NCI-H460 (cell line): ENCODE data around the gene CGB7. TPM values are rescaled to one million over a fixed set of nuclear protein-coding genes. Genes with fewer than 3 reads are reported as not detected.
"Not testable (repeated sequence)": the region's sequence is repeated elsewhere in the genome, so short reads cannot be mapped to it uniquely, and the experiment has no call there.

Experiments used
- DNase-seq: peaks from one replicate; pipeline ENCODE4 v3.0.0-alpha.2; 2016; ENCODE audit warnings: low read depth; ENCODE audit errors: extremely low read depth
- total RNA-seq: library from RNA; depleted of rRNA; stranded (reverse); fragments of >200 nt; shearing (Covaris generic); gene quantifications from 2 replicates; pipeline ENCODE4 v1.2.3, GENCODE V29; 2014

Gene CGB7
- total RNA-seq, 1 experiment from 2014 or later, result not detected

GRCh38 chr19:49043548-49043947 is 14.0 kb downstream of the CGB7 start, which contains the start of gene CGB5:
Gene CGB5 (plus strand): TSS chr19:49043848. CDS start chr19:49044210, 362 bp downstream.
- not testable (repeated sequence) for DNase-seq

DNA sequence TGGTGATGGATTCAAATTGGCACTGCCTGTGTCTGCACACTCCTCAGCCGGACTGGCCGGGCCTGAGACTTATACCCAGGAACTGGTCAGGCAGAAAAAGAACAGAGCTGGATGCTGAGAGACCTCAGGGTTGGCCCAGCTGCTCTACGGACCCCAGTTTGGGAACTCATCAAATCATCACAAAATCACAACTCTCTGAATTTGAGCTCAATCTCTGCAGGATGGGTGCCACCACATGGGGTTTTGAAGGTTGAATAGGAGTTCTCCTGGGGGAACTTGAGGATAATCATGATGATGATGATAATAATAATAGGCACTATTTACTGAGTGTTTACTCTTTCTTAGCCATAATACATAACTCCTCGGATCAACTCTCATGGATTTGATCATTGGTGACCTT is 14.9 kb downstream of the CGB7 start:
- DNase-seq, result not testable (repeated sequence)

GRCh38 chr19:49042177-49042576 is 15.4 kb downstream of the CGB7 start:
- no peak for DNase-seq

DNA sequence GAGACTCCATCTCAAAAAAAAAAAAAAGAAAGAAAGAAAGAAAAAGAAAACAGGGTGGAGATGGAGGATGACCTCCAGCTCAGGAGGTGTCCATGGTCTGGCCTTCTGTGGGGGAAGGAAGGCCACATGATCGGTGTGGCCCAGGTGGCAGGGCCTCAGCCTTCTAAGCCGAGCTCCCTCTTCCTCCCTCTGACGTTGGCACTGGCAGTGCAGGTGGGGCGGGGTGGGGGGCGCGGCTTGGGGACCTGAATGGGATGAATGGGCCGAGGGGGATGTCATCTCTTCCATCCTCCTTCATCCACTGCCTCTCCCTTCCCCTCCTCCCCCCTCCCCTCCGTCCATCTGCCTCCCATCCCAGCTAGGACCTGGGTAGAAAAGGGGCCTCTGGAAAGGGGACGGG is 17.8 kb downstream of the CGB7 start:
- DNase-seq, result not testable (repeated sequence)

- DNase-seq, result not testable (repeated sequence)
These were observed 18.8 kb downstream of the CGB7 start for GRCh38 chr19:49038557-49039276.

DNA sequence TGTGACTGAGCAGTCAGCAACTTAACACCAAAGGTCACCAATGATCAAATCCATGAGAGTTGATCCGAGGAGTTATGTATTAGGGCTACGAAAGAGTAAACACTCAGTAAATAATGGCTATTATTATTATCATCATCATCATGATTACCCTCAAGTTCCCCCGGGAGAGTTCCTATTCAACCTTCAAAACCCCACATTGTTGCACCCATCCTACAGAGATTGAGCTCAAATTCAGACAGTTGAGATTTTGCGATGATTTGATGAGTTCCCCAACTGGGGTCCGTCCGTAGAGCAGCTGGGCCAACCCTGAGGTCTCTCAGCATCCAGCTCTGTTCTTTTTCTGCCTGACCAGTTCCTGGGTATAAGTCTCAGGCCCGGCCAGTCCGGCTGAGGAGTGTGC is 19.4 kb downstream of the CGB7 start:
- not testable (repeated sequence) for DNase-seq

GRCh38 chr19:49036815-49037214 is 20.7 kb downstream of the CGB7 start, which contains the start of gene CGB1:
Gene CGB1 (minus strand): TSS chr19:49036895. CDS start chr19:49036711, 184 bp downstream.
- DNase-seq, result peak; percentile 26

DNA sequence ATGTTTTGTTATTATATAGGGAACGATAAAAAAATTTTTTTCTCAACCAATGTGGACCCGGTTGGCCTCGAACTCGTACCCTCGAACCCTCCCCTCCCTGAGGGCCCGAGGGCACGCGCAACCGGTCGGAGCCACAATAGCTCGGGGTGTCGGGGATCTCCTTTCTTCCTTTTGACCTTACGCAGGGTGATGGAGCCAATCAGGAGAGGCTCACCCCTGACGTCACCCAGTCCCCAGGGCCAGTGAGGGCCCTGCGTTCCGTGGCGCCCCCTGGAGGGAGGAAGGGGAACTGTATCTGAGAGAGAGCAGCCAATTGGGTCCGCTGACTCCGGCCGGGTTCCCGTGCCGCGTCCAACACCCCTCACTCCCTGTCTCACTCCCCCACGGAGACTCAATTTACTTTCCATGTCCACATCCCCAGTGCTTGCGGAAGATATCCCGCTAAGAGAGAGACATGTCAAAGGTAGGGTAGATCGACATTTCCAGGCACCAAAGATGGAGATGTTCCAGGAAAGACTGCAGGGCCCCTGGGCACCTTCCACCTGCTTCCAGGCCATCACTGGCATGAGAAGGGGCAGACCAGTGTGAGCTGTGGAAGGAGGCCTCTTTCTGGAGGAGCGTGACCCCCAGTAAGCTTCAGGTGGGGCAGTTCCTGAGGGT is 25.8 kb downstream of the CGB7 start, which contains the start of gene CGB2:
Gene CGB2 (plus strand): TSS at position 249 of the 660 bp plus-strand sequence. CDS start 206 bp downstream, at position 455.
- DNase-seq, result peak; percentile 47

GRCh38 chr19:49030323-49030722 is 27.2 kb downstream of the CGB7 start:
- not testable (repeated sequence) for DNase-seq

DNA sequence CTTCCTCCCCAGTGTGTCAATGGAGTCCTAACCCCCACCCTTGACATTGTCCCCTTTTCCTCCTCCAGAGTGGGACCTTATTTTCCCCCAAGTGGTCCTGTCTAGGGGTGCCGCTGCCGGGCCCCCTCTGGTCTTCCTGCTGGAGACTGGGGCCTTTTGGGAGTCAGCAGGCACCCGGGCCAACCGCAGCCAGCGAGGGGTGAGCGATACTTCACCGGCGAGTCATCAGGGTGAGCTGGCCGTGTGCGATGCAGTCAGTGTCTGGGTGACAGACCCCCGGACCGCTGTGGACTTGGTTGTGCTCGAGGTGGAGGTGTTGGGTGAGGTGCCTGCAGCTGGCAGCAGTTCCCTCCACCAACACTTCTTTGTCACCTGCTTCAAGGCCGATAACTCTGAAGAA is 27.8 kb downstream of the CGB7 start:
- not testable (repeated sequence) for DNase-seq

DNA sequence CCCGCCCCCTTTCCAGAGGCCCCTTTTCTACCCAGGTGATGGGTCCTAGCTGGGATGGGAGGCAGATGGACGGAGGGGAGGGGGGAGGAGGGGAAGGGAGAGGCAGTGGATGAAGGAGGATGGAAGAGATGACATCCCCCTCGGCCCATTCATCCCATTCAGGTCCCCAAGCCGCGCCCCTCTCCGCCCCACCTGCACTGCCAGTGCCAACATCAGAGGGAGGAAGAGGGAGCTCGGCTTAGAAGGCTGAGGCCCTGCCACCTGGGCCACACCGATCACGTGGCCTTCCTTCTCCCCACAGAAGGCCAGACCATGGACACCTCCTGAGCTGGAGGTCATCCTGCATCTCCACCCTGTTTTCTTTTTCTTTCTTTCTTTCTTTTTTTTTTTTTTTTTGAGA is 28.9 kb downstream of the CGB7 start:
- not testable (repeated sequence) for DNase-seq

DNA sequence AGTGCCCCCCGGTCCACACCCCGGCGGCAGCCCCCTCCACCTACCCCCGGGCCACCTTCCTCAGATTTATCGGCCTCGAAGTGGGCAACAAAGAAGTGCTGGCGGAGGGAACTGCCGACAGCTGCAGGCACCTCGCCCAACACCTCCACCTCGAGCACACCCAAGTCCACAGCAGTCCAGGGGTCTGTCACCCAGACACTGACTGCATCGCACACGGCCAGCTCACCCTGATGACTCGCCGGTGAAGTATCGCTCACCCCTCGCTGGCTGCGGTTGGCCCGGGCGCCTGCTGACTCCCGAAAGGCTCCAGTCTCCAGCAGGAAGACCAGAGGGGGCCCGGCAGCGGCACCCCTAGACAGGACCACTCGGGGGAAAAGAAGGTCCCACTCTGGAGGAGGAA is 31.9 kb downstream of the CGB7 start:
- DNase-seq, result not testable (repeated sequence)

DNA sequence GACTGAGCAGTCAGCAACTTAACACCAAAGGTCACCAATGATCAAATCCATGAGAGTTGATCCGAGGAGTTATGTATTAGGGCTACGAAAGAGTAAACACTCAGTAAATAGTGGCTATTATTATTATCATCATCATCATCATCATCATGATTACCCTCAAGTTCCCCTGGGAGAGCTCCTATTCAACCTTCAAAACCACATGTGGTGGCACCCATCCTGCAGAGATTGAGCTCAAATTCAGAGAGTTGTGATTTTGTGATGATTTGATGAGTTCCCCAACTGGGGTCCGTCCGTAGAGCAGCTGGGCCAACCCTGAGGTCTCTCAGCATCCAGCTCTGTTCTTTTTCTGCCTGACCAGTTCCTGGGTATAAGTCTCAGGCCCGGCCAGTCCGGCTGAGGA is 32.5 kb downstream of the CGB7 start:
- DNase-seq, result not testable (repeated sequence)

DNA sequence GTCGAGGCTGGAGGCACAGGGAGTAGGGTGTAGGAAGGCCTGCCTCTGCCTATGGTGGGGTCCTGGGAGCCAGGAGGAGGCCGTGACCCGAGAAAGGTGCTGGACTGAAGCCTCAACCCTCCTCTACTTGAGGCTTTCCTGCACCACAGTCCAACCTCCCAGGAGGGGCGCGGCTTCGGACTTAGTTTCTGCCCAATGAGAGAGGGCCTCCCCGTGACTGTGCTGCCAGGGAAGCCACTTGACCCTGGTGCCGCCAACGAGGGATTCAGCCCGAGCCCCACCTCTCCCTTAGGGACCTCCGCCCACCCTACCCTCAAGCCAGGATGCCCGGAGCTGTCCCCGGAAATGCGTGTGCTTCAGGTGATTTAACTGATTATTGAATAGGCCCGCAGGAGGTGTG is 33.3 kb downstream of the CGB7 start, which contains the start of gene CGB3:
Gene CGB3 (minus strand): TSS at position 101 of the 400 bp plus-strand sequence. CDS start 362 bp downstream, outside the sequence.
- not testable (repeated sequence) for DNase-seq

- no peak for DNase-seq
These were observed 35.4 kb downstream of the CGB7 start for GRCh38 chr19:49022116-49022515.

DNA sequence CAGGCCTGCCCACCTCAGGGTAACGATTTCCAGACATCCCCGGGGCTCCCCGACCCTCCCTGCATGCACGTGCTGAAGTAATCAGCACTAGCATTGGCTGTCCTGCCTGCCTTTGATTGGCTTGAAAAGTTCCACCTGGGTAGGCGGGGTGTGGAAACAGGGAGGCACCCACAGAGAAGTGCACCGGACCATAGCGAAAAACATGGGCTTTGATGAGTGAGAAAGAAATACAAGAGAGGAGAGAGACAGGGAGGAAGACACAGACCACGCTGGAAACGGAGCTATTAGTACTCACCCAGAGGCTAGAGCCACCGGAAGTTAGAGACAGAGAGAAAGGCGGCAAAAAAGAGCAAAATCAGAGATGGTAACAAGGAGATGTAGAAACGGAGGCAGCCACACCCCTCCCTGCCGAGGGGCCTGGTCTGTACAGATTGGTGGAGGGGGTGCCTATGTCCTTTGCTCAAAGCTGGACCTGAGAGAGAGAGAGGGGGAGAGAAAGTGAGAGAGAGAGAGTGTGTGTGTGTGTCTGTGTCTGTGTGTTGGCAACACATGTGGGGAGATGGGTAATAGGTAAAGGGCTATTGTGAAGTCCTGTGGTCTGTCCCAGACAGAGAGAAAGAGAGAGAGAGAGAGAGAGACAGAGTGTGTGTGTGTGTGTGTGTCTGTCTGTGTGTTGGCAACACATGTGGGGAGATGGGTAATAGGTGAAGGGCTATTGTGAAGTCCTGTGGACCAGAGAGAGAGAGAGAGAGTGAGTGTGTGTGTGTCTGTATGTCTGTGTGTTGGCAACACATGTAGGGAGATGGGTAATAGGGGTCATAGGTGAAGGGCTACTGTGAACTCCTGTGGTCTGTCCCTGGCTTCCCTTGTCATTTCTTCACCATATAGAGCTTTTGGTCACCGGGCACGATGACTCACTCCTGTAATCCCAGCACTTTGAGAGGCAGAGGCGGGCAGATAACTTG is 36.3 kb downstream of the CGB7 start:
- no peak for DNase-seq

DNA sequence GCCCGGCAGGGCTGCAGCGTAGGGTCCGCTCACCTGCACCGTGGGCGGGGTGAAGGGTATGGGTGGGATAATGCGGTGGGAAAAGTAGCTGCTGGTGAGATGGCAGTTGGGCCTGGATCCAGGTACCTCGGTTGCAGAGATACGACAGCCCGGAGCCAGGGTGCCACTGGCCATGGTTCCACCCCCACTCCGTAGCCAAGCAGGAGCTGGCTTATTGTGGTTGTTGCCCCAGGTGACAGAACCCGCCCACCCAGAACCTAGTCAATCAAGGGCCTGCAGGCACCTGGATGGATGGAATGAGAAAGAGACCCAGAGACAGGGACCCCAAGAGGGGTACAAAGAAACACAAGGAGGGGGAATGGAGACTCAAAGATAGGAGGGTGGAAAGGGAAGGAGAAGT is 37.2 kb downstream of the CGB7 start:
- DNase-seq, result no peak

GRCh38 chr19:49019242-49019932 is 38.2 kb downstream of the CGB7 start:
- DNase-seq, result peak; percentile 28

DNA sequence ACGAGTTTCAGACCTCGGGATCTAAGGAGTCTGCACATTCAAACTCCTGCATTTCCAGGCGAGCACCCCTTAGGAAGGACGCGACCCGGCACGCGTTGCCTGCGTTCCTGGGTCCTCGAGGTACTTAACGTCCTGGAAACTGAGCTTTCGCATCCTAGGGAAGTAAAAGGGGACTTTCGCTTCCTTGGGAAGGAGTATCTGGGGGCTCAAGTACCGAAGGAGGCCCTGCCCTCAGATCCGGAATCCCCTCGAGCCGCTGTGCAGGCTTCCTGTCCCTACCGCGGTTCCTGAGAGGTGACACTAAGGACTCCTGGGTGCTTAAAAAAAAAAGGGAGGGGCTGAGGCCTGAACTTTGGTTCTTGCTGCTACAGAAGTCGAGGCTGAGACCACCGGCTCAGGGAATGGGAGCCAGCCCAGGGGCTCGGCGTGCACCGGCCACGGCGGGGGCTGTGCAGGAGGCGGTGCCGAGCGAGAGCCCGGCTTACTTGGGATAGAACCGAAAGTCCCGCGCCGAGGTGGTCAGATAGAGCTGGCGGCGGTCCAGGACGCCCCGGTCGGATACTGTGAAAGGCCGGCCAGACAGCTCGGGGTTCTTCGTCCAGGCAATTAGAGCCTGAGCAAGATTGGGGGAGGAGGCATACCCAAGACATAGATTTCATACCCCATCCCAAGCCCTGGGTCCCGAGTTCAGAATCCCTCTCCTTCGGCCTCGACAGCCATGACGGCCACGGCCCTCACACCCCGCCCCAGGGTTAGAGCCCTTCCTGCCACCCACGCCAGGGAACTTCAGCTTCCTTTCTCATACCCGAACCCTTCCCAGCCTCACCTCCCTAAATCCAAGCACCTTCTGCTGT is 38.9 kb downstream of the CGB7 start:
- not testable (repeated sequence) for DNase-seq
